Panc1 (cell line): ENCODE data around the gene CFAP97D2. TPM values are rescaled to one million over a fixed set of nuclear protein-coding genes. Genes with fewer than 3 reads are reported as not detected.

Source experiments
- ATAC-seq: fragments of 200-7000 bp; cut with Tn5 transposase; 2 replicates; pipeline ENCODE4 v1.9.1; 2020; ENCODE audit warnings: mild to moderate bottlenecking, moderate library complexity
- BruUV-seq: library from RNA; stranded (reverse); fragments of 400-500 nt; replicated peaks from 2 replicates; lab custom pipeline; 2021; lab: Mats Ljungman, UMichigan
- CTCF ChIA-PET: fragments of 300-600 bp; sonication (Branson Sonifier 250); formaldehyde crosslinking; loops from one replicate; lab custom pipeline; 2022; ENCODE audit warnings: antibody characterized with exemption; lab: Charles Lee
- POLR2A ChIA-PET: fragments of 300-600 bp; sonication (Branson Sonifier 250); formaldehyde crosslinking; loops from one replicate; lab custom pipeline; 2022; ENCODE audit warnings: antibody characterized with exemption; lab: Charles Lee
- DNase-seq: peaks from one replicate; pipeline ENCODE4 v3.0.0-alpha.2; 2010; ENCODE audit warnings: low read depth, low spot score
- H3K27ac ChIP-seq: 2 replicates; pipeline ENCODE4 v1.5.1; 2011; ENCODE audit warnings: mild to moderate bottlenecking, low read length, inconsistent platforms
- H3K27me3 ChIP-seq: fragments of 200-500 bp; sonication (Bioruptor generic); 2 replicates; pipeline ENCODE4 v1.6.0; 2014; ENCODE audit warnings: low read length, inconsistent platforms; ENCODE audit not compliant: control insufficient read depth, insufficient read depth
- H3K36me3 ChIP-seq: fragments of 200-500 bp; sonication (Bioruptor generic); 2 replicates; pipeline ENCODE4 v1.5.1; 2014; ENCODE audit warnings: inconsistent platforms, mild to moderate bottlenecking, low read length, moderate library complexity; ENCODE audit not compliant: control insufficient read depth, insufficient read depth
- H3K4me1 ChIP-seq: 2 replicates; pipeline ENCODE4 v1.5.1; 2011; ENCODE audit warnings: inconsistent platforms, mild to moderate bottlenecking, low read length, moderate library complexity; ENCODE audit not compliant: control insufficient read depth, insufficient read depth
- H3K4me3 ChIP-seq, 2 experiments: 2 replicates each; pipeline ENCODE4 v1.5.1; 2011 to 2012; ENCODE audit warnings: low read depth in 2 of 2, low read length in 2 of 2, mild to moderate bottlenecking in 2 of 2, inconsistent platforms in 1 of 2, moderate library complexity in 1 of 2
- H3K9me3 ChIP-seq: fragments of 200-500 bp; sonication (Bioruptor generic); 2 replicates; pipeline ENCODE4 v1.5.1; 2014; ENCODE audit warnings: low read depth, mild to moderate bottlenecking, inconsistent platforms, low read length, moderate library complexity; ENCODE audit not compliant: control insufficient read depth, insufficient read depth
- POLR2AphosphoS5 ChIP-seq: IDR thresholded peaks from 2 replicates; pipeline ENCODE4 v1.6.1; 2012; ENCODE audit warnings: mild to moderate bottlenecking, low read depth, low read length, moderate library complexity
- SIN3A ChIP-seq: IDR thresholded peaks from 2 replicates; pipeline ENCODE4 v1.6.1; 2012; ENCODE audit warnings: low read depth, mild to moderate bottlenecking, low read length, moderate library complexity, borderline replicate concordance; ENCODE audit not compliant: insufficient read depth
- TCF7L2 ChIP-seq: IDR thresholded peaks from 2 replicates; pipeline ENCODE4 v1.6.1; 2011; ENCODE audit warnings: mild to moderate bottlenecking, low read depth, low read length, inconsistent platforms
- in situ Hi-C: cut with HindIII; loops from 2 replicates; pipeline ENCODE4 v1.10.0; 2016; ENCODE audit warnings: low sequenced_read_pairs, low pct_unique_long_range_greater_than_20kb
- intact Hi-C: fragments of 100-400 bp; cut with micrococcal nuclease; formaldehyde crosslinking; loops from one replicate; pipeline ENCODE4 v1.10.0; 2022; ENCODE audit not compliant: unreplicated experiment
- total RNA-seq: library from RNA; stranded (reverse); gene quantifications from one replicate; pipeline ENCODE4 v1.2.1, GENCODE V29; 2021; ENCODE audit not compliant: unreplicated experiment
- TF ChIP-seq, protein P1 (sequence below): fragments of 450-650 bp; IDR thresholded peaks from 2 replicates; pipeline ENCODE4 v1.5.1; 2017; ENCODE audit warnings: mild to moderate bottlenecking
- TF ChIP-seq, protein P2 (sequence below), 2 experiments: IDR thresholded peaks; 2 replicates each; pipeline ENCODE4 v1.6.1; 2011 to 2012; ENCODE audit warnings: low read depth in 2 of 2, control low read depth in 1 of 2, low read length in 1 of 2, mild to moderate bottlenecking in 1 of 2, moderate library complexity in 1 of 2; ENCODE audit not compliant: insufficient read depth in 1 of 2

CFAP97D2 gene
- total RNA-seq, 1 experiment from 2014 or later: not detected

DNA sequence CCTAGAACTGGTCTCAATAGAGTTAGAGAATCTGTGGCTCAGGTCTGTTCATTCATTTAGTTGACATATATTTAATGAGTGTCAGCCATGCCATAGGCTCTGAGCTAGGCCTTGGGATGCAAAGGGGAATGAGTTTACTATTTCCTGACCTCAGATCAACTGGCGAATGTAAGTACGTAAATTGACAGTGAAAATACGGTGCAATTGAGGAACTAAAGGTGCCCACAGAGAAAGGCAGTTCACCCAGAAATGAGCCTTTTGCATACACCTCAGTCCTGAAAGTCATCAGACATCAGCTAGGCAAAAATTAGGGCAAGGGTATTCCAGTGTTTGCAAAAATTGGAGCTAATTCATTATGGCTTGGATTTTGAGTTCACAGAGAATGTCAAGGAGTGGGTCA is 81.8 kb downstream of the CFAP97D2 start:
- no peaks in the 10 kb centered on the region for H3K9me3 ChIP-seq
- no peaks in the 10 kb centered on the region for H3K4me1 ChIP-seq
- ATAC-seq (no peak), DNase-seq (no peak)
- intact Hi-C loops: no loop called here
- no peak overlapping the region for H3K4me3 ChIP-seq
- no TSS peak for BruUV-seq
- TF ChIP-seq POLR2AphosphoS5 (no peak), SIN3A (no peak), TCF7L2 (no peak)
- TF ChIP-seq, protein P1, sequence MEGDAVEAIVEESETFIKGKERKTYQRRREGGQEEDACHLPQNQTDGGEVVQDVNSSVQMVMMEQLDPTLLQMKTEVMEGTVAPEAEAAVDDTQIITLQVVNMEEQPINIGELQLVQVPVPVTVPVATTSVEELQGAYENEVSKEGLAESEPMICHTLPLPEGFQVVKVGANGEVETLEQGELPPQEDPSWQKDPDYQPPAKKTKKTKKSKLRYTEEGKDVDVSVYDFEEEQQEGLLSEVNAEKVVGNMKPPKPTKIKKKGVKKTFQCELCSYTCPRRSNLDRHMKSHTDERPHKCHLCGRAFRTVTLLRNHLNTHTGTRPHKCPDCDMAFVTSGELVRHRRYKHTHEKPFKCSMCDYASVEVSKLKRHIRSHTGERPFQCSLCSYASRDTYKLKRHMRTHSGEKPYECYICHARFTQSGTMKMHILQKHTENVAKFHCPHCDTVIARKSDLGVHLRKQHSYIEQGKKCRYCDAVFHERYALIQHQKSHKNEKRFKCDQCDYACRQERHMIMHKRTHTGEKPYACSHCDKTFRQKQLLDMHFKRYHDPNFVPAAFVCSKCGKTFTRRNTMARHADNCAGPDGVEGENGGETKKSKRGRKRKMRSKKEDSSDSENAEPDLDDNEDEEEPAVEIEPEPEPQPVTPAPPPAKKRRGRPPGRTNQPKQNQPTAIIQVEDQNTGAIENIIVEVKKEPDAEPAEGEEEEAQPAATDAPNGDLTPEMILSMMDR: no peak
- TF ChIP-seq, protein P2, sequence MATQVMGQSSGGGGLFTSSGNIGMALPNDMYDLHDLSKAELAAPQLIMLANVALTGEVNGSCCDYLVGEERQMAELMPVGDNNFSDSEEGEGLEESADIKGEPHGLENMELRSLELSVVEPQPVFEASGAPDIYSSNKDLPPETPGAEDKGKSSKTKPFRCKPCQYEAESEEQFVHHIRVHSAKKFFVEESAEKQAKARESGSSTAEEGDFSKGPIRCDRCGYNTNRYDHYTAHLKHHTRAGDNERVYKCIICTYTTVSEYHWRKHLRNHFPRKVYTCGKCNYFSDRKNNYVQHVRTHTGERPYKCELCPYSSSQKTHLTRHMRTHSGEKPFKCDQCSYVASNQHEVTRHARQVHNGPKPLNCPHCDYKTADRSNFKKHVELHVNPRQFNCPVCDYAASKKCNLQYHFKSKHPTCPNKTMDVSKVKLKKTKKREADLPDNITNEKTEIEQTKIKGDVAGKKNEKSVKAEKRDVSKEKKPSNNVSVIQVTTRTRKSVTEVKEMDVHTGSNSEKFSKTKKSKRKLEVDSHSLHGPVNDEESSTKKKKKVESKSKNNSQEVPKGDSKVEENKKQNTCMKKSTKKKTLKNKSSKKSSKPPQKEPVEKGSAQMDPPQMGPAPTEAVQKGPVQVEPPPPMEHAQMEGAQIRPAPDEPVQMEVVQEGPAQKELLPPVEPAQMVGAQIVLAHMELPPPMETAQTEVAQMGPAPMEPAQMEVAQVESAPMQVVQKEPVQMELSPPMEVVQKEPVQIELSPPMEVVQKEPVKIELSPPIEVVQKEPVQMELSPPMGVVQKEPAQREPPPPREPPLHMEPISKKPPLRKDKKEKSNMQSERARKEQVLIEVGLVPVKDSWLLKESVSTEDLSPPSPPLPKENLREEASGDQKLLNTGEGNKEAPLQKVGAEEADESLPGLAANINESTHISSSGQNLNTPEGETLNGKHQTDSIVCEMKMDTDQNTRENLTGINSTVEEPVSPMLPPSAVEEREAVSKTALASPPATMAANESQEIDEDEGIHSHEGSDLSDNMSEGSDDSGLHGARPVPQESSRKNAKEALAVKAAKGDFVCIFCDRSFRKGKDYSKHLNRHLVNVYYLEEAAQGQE (IDR thresholded peaks at IDR 0.05; ENCODE audit: insufficient read depth in 1 of 2, low read depth in 2 of 2, low read length in 1 of 2): no peak
- H3K36me3 ChIP-seq: peaks cover 24% of the 10 kb centered on the region
- no peak overlapping the region for H3K27ac ChIP-seq
- in situ Hi-C loops: no loop called here
- no peaks in the 10 kb centered on the region for H3K27me3 ChIP-seq
- POLR2A ChIA-PET: no interaction called here
- CTCF ChIA-PET: no interaction called here

DNA sequence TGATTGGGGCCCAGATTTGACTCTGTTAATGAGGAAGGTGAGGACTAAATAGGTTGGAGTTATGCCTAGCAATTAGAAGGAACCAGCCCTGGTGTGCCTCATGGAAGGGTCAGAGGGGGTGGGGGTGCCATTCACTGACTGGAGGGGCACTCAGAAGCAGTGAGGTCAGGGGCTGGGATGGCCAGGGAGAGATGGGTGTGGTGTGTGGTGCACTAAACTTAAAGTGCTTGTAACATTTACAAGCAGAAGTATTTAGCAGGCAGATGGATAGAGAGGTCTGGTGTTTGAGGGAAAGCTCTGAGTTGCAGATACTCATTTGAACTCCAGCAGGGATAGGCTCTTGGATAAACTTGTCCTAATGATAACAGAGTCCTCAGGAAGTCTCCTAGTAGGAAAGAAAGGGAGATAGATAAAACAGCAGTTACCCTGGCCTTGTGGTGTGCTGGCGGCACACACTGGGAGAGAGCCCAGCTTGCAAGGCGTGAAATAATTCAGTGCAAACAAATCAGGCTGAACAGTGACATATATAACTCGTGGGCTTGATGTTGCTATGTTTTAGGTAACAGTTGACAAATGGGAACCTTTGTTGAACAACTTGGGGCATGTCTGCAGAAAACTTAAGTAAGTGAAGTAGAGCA is 82.4 kb downstream of the CFAP97D2 start:
- Histone ChIP-seq H3K4me3 (no peak overlapping the region), H3K9me3 (no peaks in the 10 kb centered on the region), H3K27me3 (no peaks in the 10 kb centered on the region), H3K36me3 (peaks cover 28% of the 10 kb centered on the region), H3K27ac (no peak overlapping the region), H3K4me1 (no peaks in the 10 kb centered on the region)
- DNase-seq (no peak), ATAC-seq (no peak)
- POLR2A ChIA-PET: no interaction called here
- no TSS peak for BruUV-seq
- intact Hi-C loops: no loop called here
- CTCF ChIA-PET: no interaction called here
- TF ChIP-seq SIN3A (no peak), TCF7L2 (no peak), POLR2AphosphoS5 (no peak)
- TF ChIP-seq, protein P2 (IDR thresholded peaks at IDR 0.05; ENCODE audit: insufficient read depth in 1 of 2, low read depth in 2 of 2, low read length in 1 of 2): no peak
- TF ChIP-seq, protein P1: no peak
- in situ Hi-C loops: no loop called here
